Mammary epithelial cell (primary cell): ENCODE measurements around the gene HARS2.
"Not testable (repeated sequence)": the region's sequence is repeated elsewhere in the genome, so short reads cannot be mapped to it uniquely, and the experiment has no call there.

ENCODE experiments used
- CTCF ChIP-seq, 2 donors: IDR thresholded peaks in 1 of 2; conservative IDR thresholded peaks in 1 of 2; 2 replicates each; pipeline ENCODE4 v1.5.1; 2011 to 2012; ENCODE audit warnings: inconsistent platforms in 2 of 2, low read length in 2 of 2, mild to moderate bottlenecking in 2 of 2, control low read depth in 1 of 2, low read depth in 1 of 2; ENCODE audit not compliant: insufficient read depth in 1 of 2; ENCODE audit errors: extremely low read depth in 1 of 2
- EZH2 ChIP-seq: IDR thresholded peaks from 2 replicates; pipeline ENCODE4 v1.6.1; 2012; ENCODE audit warnings: low read length, inconsistent platforms, borderline replicate concordance

- not testable (repeated sequence) for TF ChIP-seq CTCF (conservative IDR thresholded peaks at IDR 0.05 in 1 of 2, IDR thresholded peaks at IDR 0.05 in 1 of 2; ENCODE audit: extremely low read depth in 1 of 2, insufficient read depth in 1 of 2, low read depth in 1 of 2, low read length in 2 of 2); EZH2
These were observed 25.0 kb downstream of the HARS2 start for GRCh38 chr5:140716238-140716637.
